ENCODE measurements around the gene ZFP36L2. TPM values are rescaled to one million over a fixed set of nuclear protein-coding genes. Genes with fewer than 3 reads are reported as not detected.

ZFP36L2 gene
- total and polyA plus RNA-seq, 10 of the 15 experiments (the other 5 are each of a cell fraction or from before 2014, with no cell fraction given), result 4.3 to 64.9 (median 19.5) TPM

DNA sequence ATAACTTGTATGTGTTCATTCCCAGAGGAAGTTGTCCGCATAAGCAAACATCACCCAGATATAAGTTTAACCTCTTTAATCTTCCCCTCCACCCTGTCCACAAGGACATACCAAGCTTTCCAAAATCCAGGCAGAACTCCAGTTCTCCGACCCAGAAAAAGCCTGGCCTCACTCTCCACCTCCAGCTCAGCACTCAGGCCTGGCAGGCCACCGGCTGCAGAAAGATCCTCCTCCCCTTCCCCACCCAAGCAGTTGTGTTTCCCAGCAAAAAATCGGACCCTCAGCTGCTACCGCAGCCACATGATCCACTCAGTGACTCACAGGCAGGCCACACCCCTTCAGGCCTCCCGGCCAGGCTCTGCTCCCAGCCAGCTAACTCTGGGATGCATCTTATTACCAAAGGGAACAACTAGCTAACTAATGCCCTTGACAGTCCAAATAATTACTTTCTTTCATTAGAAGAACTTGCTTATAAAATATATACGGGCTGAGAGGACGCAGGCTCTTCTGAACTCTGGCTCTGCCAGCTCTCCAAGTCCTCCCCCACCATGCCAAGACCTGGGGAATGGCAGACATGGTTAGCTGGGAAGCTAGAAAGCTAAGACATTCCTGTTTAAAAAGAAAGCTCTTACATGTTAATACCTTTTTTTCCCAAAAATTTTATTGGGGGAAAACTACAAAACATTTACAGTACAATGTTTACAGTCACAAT is 4.5 kb downstream of the ZFP36L2 start (continued):
- TF ChIP-seq BMI1 (IDR thresholded peaks at IDR 0.05; ENCODE audit: borderline replicate concordance) (0 out of 2 replicates have a peak, but pooled peaks have one; percentile 43), SPI1 (IDR thresholded peaks at IDR 0.05; ENCODE audit: borderline replicate concordance, insufficient read depth, low read depth, low read length) (no peak)

- WGBS (ENCODE audit: insufficient coverage, insufficient replicate concordance, low lambda C conversion rate, missing lambda C conversion rate), result 3% methylated on average over 16 of the region's 16 CpGs
- no peaks in the 10 kb centered on the region for H3K9me3 ChIP-seq (replicated peaks; ENCODE audit: control insufficient read depth, insufficient read depth, low read length)
- SMC1A ChIA-PET (ENCODE audit: uncharacterized antibody, unreplicated experiment), result interaction anchor here (0.6 to 11.4 kb wide), 18 partner anchors 8 to 620 kb away, joined by 3 to 147 read pairs (median 4); no protein-coding TSS in a partner anchor
- no peaks in the 10 kb centered on the region; a peak in 3 of 4 replicates for H3K36me3 ChIP-seq (ENCODE audit: control insufficient read depth in 2 of 2, insufficient read depth in 2 of 2, low read length in 1 of 2)
- ATAC-seq, result no peak
- RAD21 ChIA-PET (ENCODE audit: unreplicated experiment), result interaction anchor here (0.7 to 5.2 kb wide), 23 partner anchors 8 to 356 kb away, joined by 3 to 46 read pairs (median 7); no protein-coding TSS in a partner anchor
- no peaks in the 10 kb centered on the region for H4K20me1 ChIP-seq (ENCODE audit: control insufficient read depth, insufficient read depth)
- POLR2A ChIA-PET, result interaction anchor here (0.6 to 3.7 kb wide), 12 partner anchors 8 to 263 kb away, joined by 3 to 30 read pairs (median 4); no protein-coding TSS in a partner anchor
- CTCF ChIA-PET, result interaction anchor here (0.9 to 6.3 kb wide), 20 partner anchors 8 to 348 kb away, joined by 3 to 69 read pairs (median 6); no protein-coding TSS in a partner anchor
- peak overlapping the region; percentile 99 for H3K4me2 ChIP-seq (ENCODE audit: control insufficient read depth, insufficient read depth)
- H3K27ac ChIP-seq (ENCODE audit: control insufficient read depth, insufficient read depth), result peak overlapping the region; percentile 88
- BruUV-seq (replicated peaks), result no TSS peak
- no peaks in the 10 kb centered on the region for H3K27me3 ChIP-seq (replicated peaks in 1 of 2; ENCODE audit: control insufficient read depth in 2 of 2, insufficient read depth in 2 of 2, low read length in 1 of 2)
- no peak for DNase-seq (ENCODE audit: low read depth, low spot score)
- peaks cover 31% of the 10 kb centered on the region for H3K4me1 ChIP-seq (ENCODE audit: control insufficient read depth, insufficient read depth, low read length)
- peaks cover 59% of the 10 kb centered on the region for H3K79me2 ChIP-seq (ENCODE audit: control insufficient read depth, insufficient read depth, low read length)
- no peak overlapping the region; the same call in 1 of the 2 replicates for H2AFZ ChIP-seq (ENCODE audit: control insufficient read depth, low read depth, low read length)
- intact Hi-C loops (cut with micrococcal nuclease; ENCODE audit: unreplicated experiment), result loop anchor here (2.0 to 10.0 kb wide), 3 partner anchors 26 to 366 kb away; no protein-coding TSS in a partner anchor
- in situ Hi-C loops (cut with MboI), result no loop called here
- no peak for FAIRE-seq
- H3K4me3 ChIP-seq, result peak overlapping the region; percentile 81
- H3K9ac ChIP-seq (ENCODE audit: control insufficient read depth, insufficient read depth, low read length), result peak overlapping the region; percentile 82
- TF ChIP-seq RB1 (IDR thresholded peaks at IDR 0.05; ENCODE audit: borderline replicate concordance) (no peak), ZNF217 (IDR thresholded peaks at IDR 0.05) (no peak), CREM (IDR thresholded peaks at IDR 0.05; ENCODE audit: low read depth) (no peak), JUND (IDR thresholded peaks at IDR 0.05; ENCODE audit: low read depth, low read length) (no peak), SREBF2 (IDR thresholded peaks at IDR 0.05; ENCODE audit: low read length) (no peak), EGR1 (IDR thresholded peaks at IDR 0.05; ENCODE audit: borderline replicate concordance in 1 of 2, low read depth in 2 of 2, low read length in 2 of 2) (no peak), GATAD2B (conservative IDR thresholded peaks at IDR 0.05; ENCODE audit: low read depth) (0 out of 2 replicates have a peak, but pooled peaks have one; percentile 15), POLR2A (IDR thresholded peaks at IDR 0.05; ENCODE audit: low read depth, low read length) (no peak), POLR2AphosphoS5 (IDR thresholded peaks at IDR 0.05; ENCODE audit: low read length) (peak; percentile 18; the same call in 1 of the 2 replicates), NFYA (IDR thresholded peaks at IDR 0.05; ENCODE audit: borderline replicate concordance, low read depth, low read length) (no peak), MEF2B (IDR thresholded peaks at IDR 0.05; ENCODE audit: partially characterized antibody, poor library complexity, severe bottlenecking) (no peak), ELK1 (IDR thresholded peaks at IDR 0.05; ENCODE audit: low read depth, low read length) (no peak), MTA2 (IDR thresholded peaks at IDR 0.05; ENCODE audit: low read depth) (no peak), HDGF (IDR thresholded peaks at IDR 0.05) (0 out of 2 replicates have a peak, but pooled peaks have one; percentile 28)
- TF ChIP-seq, protein P1, sequence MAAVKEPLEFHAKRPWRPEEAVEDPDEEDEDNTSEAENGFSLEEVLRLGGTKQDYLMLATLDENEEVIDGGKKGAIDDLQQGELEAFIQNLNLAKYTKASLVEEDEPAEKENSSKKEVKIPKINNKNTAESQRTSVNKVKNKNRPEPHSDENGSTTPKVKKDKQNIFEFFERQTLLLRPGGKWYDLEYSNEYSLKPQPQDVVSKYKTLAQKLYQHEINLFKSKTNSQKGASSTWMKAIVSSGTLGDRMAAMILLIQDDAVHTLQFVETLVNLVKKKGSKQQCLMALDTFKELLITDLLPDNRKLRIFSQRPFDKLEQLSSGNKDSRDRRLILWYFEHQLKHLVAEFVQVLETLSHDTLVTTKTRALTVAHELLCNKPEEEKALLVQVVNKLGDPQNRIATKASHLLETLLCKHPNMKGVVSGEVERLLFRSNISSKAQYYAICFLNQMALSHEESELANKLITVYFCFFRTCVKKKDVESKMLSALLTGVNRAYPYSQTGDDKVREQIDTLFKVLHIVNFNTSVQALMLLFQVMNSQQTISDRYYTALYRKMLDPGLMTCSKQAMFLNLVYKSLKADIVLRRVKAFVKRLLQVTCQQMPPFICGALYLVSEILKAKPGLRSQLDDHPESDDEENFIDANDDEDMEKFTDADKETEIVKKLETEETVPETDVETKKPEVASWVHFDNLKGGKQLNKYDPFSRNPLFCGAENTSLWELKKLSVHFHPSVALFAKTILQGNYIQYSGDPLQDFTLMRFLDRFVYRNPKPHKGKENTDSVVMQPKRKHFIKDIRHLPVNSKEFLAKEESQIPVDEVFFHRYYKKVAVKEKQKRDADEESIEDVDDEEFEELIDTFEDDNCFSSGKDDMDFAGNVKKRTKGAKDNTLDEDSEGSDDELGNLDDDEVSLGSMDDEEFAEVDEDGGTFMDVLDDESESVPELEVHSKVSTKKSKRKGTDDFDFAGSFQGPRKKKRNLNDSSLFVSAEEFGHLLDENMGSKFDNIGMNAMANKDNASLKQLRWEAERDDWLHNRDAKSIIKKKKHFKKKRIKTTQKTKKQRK (IDR thresholded peaks at IDR 0.05; ENCODE audit: low read depth, low read length), result no peak
These were observed 5.2 kb downstream of the ZFP36L2 start for GRCh38 chr2:43221124-43221762.
